ENCODE measurements around the gene MICA.
"Not testable (repeated sequence)": the region's sequence is repeated elsewhere in the genome, so short reads cannot be mapped to it uniquely, and the experiment has no call there.

Gene MICA

DNA sequence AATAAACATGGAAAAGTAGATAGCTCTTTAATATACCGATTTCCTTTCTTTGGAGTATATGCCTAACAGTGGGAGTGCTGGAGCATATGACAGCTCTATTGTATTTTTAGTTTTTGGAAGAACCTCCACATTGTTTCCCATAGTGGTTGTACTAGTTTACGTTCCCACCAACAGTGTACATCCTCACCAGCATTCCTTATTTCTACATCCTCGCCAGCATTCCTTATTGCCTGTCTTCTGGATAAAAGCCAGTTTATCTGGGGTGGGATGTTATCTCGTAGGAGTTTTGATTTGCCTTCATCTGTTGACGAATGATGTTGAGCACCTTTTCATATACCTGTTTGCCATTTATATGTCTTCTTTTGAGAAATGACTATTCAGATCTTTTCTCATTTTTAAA is 2.6 kb downstream of the MICA start:
- Histone ChIP-seq H3K4me1 (ENCODE audit: control insufficient read depth in 1 of 2, insufficient read depth in 1 of 2, low read depth in 1 of 2, low read length in 1 of 2) (peaks cover 34 to 36% of the 10 kb centered on the region in 2 experiments), H3K27me3 (no peaks in the 10 kb centered on the region), H3K27ac (no peak overlapping the region), H3K9me3 (no peaks in the 10 kb centered on the region), H3K4me3 (ENCODE audit: low read depth in 1 of 2, low read length in 1 of 2) (no peak overlapping the region), H3K36me3 (peaks cover 6% of the 10 kb centered on the region)
- TF ChIP-seq, protein P1, sequence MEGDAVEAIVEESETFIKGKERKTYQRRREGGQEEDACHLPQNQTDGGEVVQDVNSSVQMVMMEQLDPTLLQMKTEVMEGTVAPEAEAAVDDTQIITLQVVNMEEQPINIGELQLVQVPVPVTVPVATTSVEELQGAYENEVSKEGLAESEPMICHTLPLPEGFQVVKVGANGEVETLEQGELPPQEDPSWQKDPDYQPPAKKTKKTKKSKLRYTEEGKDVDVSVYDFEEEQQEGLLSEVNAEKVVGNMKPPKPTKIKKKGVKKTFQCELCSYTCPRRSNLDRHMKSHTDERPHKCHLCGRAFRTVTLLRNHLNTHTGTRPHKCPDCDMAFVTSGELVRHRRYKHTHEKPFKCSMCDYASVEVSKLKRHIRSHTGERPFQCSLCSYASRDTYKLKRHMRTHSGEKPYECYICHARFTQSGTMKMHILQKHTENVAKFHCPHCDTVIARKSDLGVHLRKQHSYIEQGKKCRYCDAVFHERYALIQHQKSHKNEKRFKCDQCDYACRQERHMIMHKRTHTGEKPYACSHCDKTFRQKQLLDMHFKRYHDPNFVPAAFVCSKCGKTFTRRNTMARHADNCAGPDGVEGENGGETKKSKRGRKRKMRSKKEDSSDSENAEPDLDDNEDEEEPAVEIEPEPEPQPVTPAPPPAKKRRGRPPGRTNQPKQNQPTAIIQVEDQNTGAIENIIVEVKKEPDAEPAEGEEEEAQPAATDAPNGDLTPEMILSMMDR (IDR thresholded peaks at IDR 0.05): no peak

DNA sequence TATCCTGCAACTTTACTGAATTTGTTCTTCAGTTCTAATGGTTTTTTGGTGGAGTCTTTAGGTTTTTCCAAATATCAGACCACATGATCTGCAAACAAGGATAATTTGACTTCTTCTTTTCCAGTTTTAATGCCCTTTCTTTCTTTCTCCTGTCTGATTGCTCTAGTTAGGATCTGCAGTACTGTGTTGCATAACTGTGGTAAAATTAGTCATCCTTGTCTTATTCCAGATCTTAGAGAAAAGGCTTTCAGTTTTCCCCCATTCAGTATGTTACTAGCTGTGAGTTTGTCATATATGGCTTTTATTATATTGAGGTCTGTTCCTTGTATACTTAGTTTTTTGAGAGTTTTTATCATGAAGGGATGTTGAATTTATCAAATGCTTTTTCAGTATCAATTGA is 4.3 kb downstream of the MICA start:
- TF ChIP-seq, protein P1 (IDR thresholded peaks at IDR 0.05): no peak
- Histone ChIP-seq H3K4me3 (ENCODE audit: low read depth in 1 of 2, low read length in 1 of 2) (no peak overlapping the region), H3K27me3 (no peaks in the 10 kb centered on the region), H3K27ac (no peak overlapping the region), H3K9me3 (no peaks in the 10 kb centered on the region), H3K36me3 (peaks cover 23% of the 10 kb centered on the region), H3K4me1 (ENCODE audit: control insufficient read depth in 1 of 2, insufficient read depth in 1 of 2, low read depth in 1 of 2, low read length in 1 of 2) (peaks cover 17 to 20% of the 10 kb centered on the region in 2 experiments)

DNA sequence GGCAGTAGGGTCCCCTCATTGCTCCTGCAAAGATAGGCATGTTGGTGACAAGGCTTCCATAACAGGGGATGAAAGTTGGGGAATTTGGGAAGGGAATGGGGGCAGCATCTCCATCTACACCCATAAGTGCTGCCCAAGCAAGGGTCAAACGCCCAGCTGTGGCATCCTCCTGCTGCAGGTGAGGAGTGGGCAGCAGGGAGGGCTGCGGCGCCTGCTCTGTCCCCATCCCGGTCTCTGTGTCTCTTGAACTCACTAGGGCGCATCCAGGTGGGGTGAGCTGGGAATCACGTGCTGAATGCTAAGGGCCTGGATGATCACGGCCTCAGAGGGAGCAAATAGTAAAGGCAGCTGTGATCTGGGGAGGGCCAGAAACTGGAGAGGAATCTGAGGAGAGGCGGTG is 9.1 kb downstream of the MICA start:
- Histone ChIP-seq H3K9me3 (no peaks in the 10 kb centered on the region), H3K27ac (no peak overlapping the region), H3K4me1 (ENCODE audit: control insufficient read depth in 1 of 2, insufficient read depth in 1 of 2, low read depth in 1 of 2, low read length in 1 of 2) (peaks cover 0 to 11% of the 10 kb centered on the region in 2 experiments), H3K27me3 (no peaks in the 10 kb centered on the region), H3K36me3 (peaks cover 58% of the 10 kb centered on the region), H3K4me3 (ENCODE audit: low read depth in 1 of 2, low read length in 1 of 2) (no peak overlapping the region)
- TF ChIP-seq, protein P1 (IDR thresholded peaks at IDR 0.05): no peak

DNA sequence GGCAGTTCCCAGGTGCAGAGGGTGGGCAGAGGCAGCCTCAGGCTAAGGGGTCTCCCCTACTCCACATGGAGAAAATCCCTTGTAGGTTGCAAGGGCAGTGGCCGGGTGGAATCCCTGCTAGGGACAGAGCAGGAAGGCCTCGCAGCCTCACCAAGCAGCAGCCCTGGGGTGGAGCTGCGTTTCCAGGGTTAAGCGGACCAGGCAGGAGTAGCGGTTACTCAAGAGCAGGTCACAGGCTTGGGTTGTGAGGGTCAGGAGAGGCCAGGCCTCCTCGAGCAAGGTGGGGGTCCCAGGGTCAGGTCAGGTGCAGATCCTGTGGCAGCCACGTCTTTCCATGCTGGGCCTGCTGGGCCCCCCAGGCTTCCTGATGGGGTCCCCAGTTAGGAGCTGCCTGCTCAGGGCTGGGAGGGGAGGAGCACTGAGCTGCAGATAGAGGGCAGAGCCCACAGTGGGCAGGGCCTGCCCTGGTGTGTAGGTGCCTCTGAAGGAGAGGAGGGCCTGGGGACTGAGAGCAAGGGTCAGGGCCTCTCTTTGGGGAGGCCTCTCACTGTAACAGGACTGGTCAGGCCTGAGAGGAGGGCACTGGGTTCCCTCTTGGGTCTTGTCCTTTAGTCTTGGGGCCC is 10.9 kb downstream of the MICA start:
- not testable (repeated sequence) for H3K9me3 ChIP-seq; H3K4me3 ChIP-seq (ENCODE audit: low read depth in 1 of 2, low read length in 1 of 2); H3K27ac ChIP-seq; H3K27me3 ChIP-seq
- H3K36me3 ChIP-seq: peaks cover 58% of the 10 kb centered on the region
- H3K4me1 ChIP-seq (ENCODE audit: control insufficient read depth in 1 of 2, insufficient read depth in 1 of 2, low read depth in 1 of 2, low read length in 1 of 2): peaks cover 0 to 11% of the 10 kb centered on the region in 2 experiments

DNA sequence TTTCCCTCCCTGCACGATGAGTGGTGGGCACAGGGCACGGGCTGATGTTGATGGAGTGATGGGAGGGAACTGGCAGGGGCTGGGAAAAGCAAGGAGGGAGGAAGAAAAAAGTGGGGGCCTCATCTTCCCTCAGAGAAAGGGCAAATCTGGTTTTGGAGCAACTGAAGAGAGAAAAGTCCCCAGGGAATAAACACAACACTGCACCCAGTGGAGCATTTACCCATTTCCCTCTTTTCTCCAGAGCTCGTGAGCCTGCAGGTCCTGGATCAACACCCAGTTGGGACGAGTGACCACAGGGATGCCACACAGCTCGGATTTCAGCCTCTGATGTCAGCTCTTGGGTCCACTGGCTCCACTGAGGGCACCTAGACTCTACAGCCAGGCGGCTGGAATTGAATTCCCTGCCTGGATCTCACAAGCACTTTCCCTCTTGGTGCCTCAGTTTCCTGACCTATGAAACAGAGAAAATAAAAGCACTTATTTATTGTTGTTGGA is 11.4 kb downstream of the MICA start:
- Histone ChIP-seq H3K36me3 (peaks cover 58% of the 10 kb centered on the region), H3K9me3 (no peaks in the 10 kb centered on the region), H3K4me3 (ENCODE audit: low read depth in 1 of 2, low read length in 1 of 2) (no peak overlapping the region), H3K27me3 (peaks cover 1% of the 10 kb centered on the region), H3K27ac (no peak overlapping the region), H3K4me1 (ENCODE audit: control insufficient read depth in 1 of 2, insufficient read depth in 1 of 2, low read depth in 1 of 2, low read length in 1 of 2) (peaks cover 0 to 11% of the 10 kb centered on the region in 2 experiments)
- TF ChIP-seq, protein P1 (IDR thresholded peaks at IDR 0.05): no peak

DNA sequence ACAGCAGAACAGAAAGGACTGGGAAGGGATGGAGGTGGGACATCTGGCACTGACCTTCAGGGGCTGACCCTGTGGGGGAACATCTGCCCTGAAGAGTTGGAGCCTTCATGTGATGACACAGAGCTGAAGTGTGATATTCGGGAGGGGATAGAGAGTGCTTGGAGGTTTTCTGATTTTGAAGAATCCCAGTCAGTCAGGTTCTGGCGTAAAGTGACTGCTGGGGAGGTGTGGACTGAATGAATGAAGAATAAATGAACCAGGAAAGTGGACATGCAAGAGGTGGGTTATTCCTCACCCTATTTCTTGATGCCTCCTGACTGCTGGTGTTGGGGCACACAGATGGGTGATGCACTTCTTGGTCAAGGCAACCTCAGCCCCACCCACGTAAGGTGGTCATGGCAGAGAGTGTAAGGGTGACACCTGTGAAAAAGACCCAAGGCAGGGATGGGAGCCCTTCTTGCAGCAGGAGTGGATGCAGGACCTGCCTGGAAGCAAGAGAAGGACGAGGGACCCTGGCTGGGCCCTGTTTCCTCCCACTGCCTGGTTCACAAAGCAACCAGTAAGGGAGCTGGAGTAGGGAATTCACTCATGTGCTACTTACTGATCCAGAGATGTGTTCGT is 13.1 kb downstream of the MICA start:
- no peaks in the 10 kb centered on the region for H3K9me3 ChIP-seq
- H3K27me3 ChIP-seq: peaks cover 15% of the 10 kb centered on the region
- no peak overlapping the region for H3K27ac ChIP-seq
- TF ChIP-seq, protein P1 (IDR thresholded peaks at IDR 0.05): no peak
- H3K4me3 ChIP-seq (ENCODE audit: low read depth in 1 of 2, low read length in 1 of 2): no peak overlapping the region
- peaks cover 47% of the 10 kb centered on the region for H3K36me3 ChIP-seq
- peaks cover 0 to 7% of the 10 kb centered on the region in 2 experiments for H3K4me1 ChIP-seq (ENCODE audit: control insufficient read depth in 1 of 2, insufficient read depth in 1 of 2, low read depth in 1 of 2, low read length in 1 of 2)

All from neutrophil (primary cell).